HepG2 (cell line): Measurements from ENCODE around the gene COQ8B. TPM values are rescaled to one million over a fixed set of nuclear protein-coding genes. Genes with fewer than 3 reads are reported as not detected.

Experiments used
- ATAC-seq: fragments of 200-7000 bp; cut with Tn5 transposase; 3 replicates; pipeline ENCODE4 v1.9.1; 2020; ENCODE audit warnings: mild to moderate bottlenecking, moderate library complexity
- BruUV-seq: library from RNA; stranded (reverse); fragments of 400-500 nt; replicated peaks from 2 replicates; lab custom pipeline; 2021; lab: Mats Ljungman, UMichigan
- CTCF ChIA-PET: fragments of 300-600 bp; formaldehyde crosslinking; extraction: SDS; loops from one replicate; lab custom pipeline; 2021; ENCODE audit warnings: low total read pairs, inconsistent platforms, low intra/inter-chr PET ratio; lab: Yijun Ruan, JAX
- POLR2A ChIA-PET: fragments of 350-600 bp; sonication (Branson Sonifier 250); formaldehyde crosslinking; loops from one replicate; lab custom pipeline; 2020; ENCODE audit warnings: antibody characterized with exemption, inconsistent platforms; lab: Yijun Ruan, JAX
- DNase-seq: peaks from one replicate; pipeline ENCODE4 v3.0.0-alpha.2; 2015; ENCODE audit warnings: low spot score
- FAIRE-seq: peaks from 3 replicates; lab custom pipeline; 2011; peaks lifted over from hg19 to GRCh38; lab: Jason Lieb, UNC
- H2AFZ ChIP-seq: one replicate; pipeline ENCODE4 v1.6.1; 2011; ENCODE audit warnings: low read length, inconsistent platforms
- H3K27ac ChIP-seq: fragments of 300-600 bp; 3 replicates; pipeline ENCODE4 v1.8.0; 2011; ENCODE audit warnings: mixed run types, mild to moderate bottlenecking, mixed read lengths, low read length, inconsistent platforms; ENCODE audit not compliant: insufficient read depth; ENCODE audit errors: extremely low read length
- H3K27me3 ChIP-seq, 2 experiments: fragments of 200-600 bp in 1 of 2; 2 replicates in 1 of 2; 3 replicates in 1 of 2; pipeline versions ENCODE4 v1.6.0 to v1.8.0; 2011; ENCODE audit warnings: low read length in 2 of 2, mild to moderate bottlenecking in 2 of 2, moderate library complexity in 2 of 2, inconsistent platforms in 1 of 2; ENCODE audit not compliant: insufficient read depth in 2 of 2, control insufficient read depth in 1 of 2
- H3K36me3 ChIP-seq, 2 experiments: fragments of 200-600 bp in 1 of 2; replicated peaks in 1 of 2; 2 replicates in 1 of 2; 3 replicates in 1 of 2; pipeline versions ENCODE4 v1.5.1 to v1.8.0; 2011; ENCODE audit warnings: low read length in 2 of 2, inconsistent platforms in 1 of 2; ENCODE audit not compliant: insufficient read depth in 2 of 2, control insufficient read depth in 1 of 2
- H3K4me1 ChIP-seq: 2 replicates; pipeline ENCODE4 v1.5.1; 2012; ENCODE audit warnings: low read length, inconsistent platforms; ENCODE audit not compliant: insufficient read depth
- H3K4me2 ChIP-seq: 2 replicates; pipeline ENCODE4 v1.6.0; 2011; ENCODE audit warnings: low read depth, low read length, inconsistent platforms
- H3K4me3 ChIP-seq, 3 experiments: fragments of 200-600 bp in 1 of 3; sonication (generic), shearing (Covaris generic) in 1 of 3; replicated peaks in 1 of 3; 2 replicates each; pipeline ENCODE4 v1.5.1; 2011 to 2016; ENCODE audit warnings: low read length in 3 of 3, inconsistent platforms in 2 of 3, low read depth in 2 of 3, mild to moderate bottlenecking in 2 of 3, control low read depth in 1 of 3, mixed read lengths in 1 of 3; ENCODE audit not compliant: insufficient read depth in 1 of 3
- H3K79me2 ChIP-seq: one replicate; pipeline ENCODE4 v1.6.1; 2011; ENCODE audit warnings: low read length, inconsistent platforms; ENCODE audit not compliant: insufficient read depth
- H3K9ac ChIP-seq: 2 replicates; pipeline ENCODE4 v1.6.0; 2011; ENCODE audit warnings: mild to moderate bottlenecking, low read depth, low read length, inconsistent platforms; ENCODE audit not compliant: insufficient read depth
- H3K9me3 ChIP-seq: 2 replicates; pipeline ENCODE4 v1.5.1; 2012; ENCODE audit warnings: mild to moderate bottlenecking, low read length
- H4K20me1 ChIP-seq: 2 replicates; pipeline ENCODE4 v1.6.0; 2011; ENCODE audit warnings: inconsistent platforms, mild to moderate bottlenecking, low read length, moderate library complexity; ENCODE audit not compliant: insufficient read depth
- BHLHE40 ChIP-seq: IDR thresholded peaks from 2 replicates; pipeline ENCODE4 v1.6.1; 2011; ENCODE audit warnings: low read length, improper control_type of control experiment
- CC2D1A ChIP-seq: sonication (generic); formaldehyde crosslinking; IDR thresholded peaks from 2 replicates; pipeline ENCODE4 v1.8.1; 2023; ENCODE audit warnings: mild to moderate bottlenecking, missing genetic modification reagents
- HNRNPUL1 ChIP-seq: fragments of 200-400 bp; formaldehyde crosslinking; IDR thresholded peaks from 2 replicates; pipeline ENCODE4 v1.6.1; 2017; ENCODE audit warnings: low read depth, mild to moderate bottlenecking, low read length, moderate library complexity
- NR2F2 ChIP-seq: IDR thresholded peaks from 2 replicates; pipeline ENCODE4 v1.6.1; 2012; ENCODE audit warnings: low read depth, inconsistent platforms, borderline replicate concordance
- RFX3 ChIP-seq: IDR thresholded peaks from 2 replicates; pipeline ENCODE4 v1.6.1; 2016; ENCODE audit warnings: missing biosample characterization, missing genetic modification reagents
- RXRA ChIP-seq: sonication (generic); formaldehyde crosslinking; IDR thresholded peaks from 2 replicates; pipeline ENCODE4 v1.5.1; 2020; ENCODE audit warnings: missing genetic modification reagents
- ZFP90 ChIP-seq: sonication (generic); formaldehyde crosslinking; IDR thresholded peaks from 2 replicates; pipeline ENCODE4 v1.8.0; 2022; ENCODE audit warnings: missing genetic modification reagents, mild to moderate bottlenecking, inconsistent platforms, borderline replicate concordance
- ZKSCAN5 ChIP-seq: sonication (generic); formaldehyde crosslinking; IDR thresholded peaks from 2 replicates; pipeline ENCODE4 v1.5.1; 2020; ENCODE audit warnings: mild to moderate bottlenecking, missing genetic modification reagents
- ZKSCAN8 ChIP-seq: IDR thresholded peaks from 2 replicates; pipeline ENCODE4 v1.6.1; 2016; ENCODE audit warnings: borderline replicate concordance, missing genetic modification reagents, missing compliant biosample characterization
- ZNF121 ChIP-seq: sonication (generic); formaldehyde crosslinking; IDR thresholded peaks from 2 replicates; pipeline ENCODE4 v1.5.0; 2020; ENCODE audit warnings: mild to moderate bottlenecking, missing genetic modification reagents
- ZNF230 ChIP-seq: sonication (generic); formaldehyde crosslinking; IDR thresholded peaks from 2 replicates; pipeline ENCODE4 v1.4.0; 2020; ENCODE audit warnings: mild to moderate bottlenecking, missing genetic modification reagents
- ZNF501 ChIP-seq: sonication (generic); formaldehyde crosslinking; IDR thresholded peaks from 2 replicates; pipeline ENCODE4 v1.5.1; 2020; ENCODE audit warnings: mild to moderate bottlenecking, moderate library complexity, missing genetic modification reagents
- ZNF788 ChIP-seq: sonication (generic); formaldehyde crosslinking; IDR thresholded peaks from 2 replicates; pipeline ENCODE4 v1.5.0; 2020; ENCODE audit warnings: mild to moderate bottlenecking, missing genetic modification reagents, borderline replicate concordance
- WGBS: methylation state at CpG from one replicate; pipeline ENCODE4 v1.1.6; 2017; ENCODE audit warnings: low lambda C conversion rate; 5-methylcytosine and 5-hydroxymethylcytosine counted together
- in situ Hi-C: cut with HindIII; loops from 2 replicates; pipeline ENCODE4 v1.10.0; 2017; ENCODE audit warnings: low pct_unique_long_range_greater_than_20kb; ENCODE audit not compliant: extremely low pct_ligation_motif_present
- intact Hi-C: fragments of 100-400 bp; cut with micrococcal nuclease; formaldehyde crosslinking; loops from one replicate; pipeline ENCODE4 v1.10.0; 2022; ENCODE audit not compliant: unreplicated experiment
- polyA plus RNA-seq, 8 experiments: library from polyadenylated mRNA; depleted of rRNA in 3 of 8; stranded (reverse) in 7 of 8; unstranded in 1 of 8; fragments of >200 nt; fragmentation: Illumina TruSeq in 4 of 8; extraction: Trizol in 4 of 8; gene quantifications; 2 replicates each; pipeline versions ENCODE4 v1.2.1 to v1.2.3, GENCODE V29; 2011 to 2016; ENCODE audit warnings: low read depth in 4 of 8, missing spikeins in 1 of 8, mixed read lengths in 1 of 8; ENCODE audit not compliant: insufficient read depth in 1 of 8
- total RNA-seq, 5 experiments: library from RNA; depleted of rRNA; stranded (reverse); fragments of >200 nt; fragmentation: Illumina TruSeq; extraction: Trizol; gene quantifications; 2 replicates each; pipeline ENCODE4 v1.2.3, GENCODE V29; 2016; ENCODE audit warnings: low read depth in 1 of 5
- TF ChIP-seq, protein P1 (sequence below): sonication (generic); formaldehyde crosslinking; IDR thresholded peaks from 2 replicates; pipeline ENCODE4 v1.4.0; 2020; ENCODE audit warnings: low read depth, mild to moderate bottlenecking, missing genetic modification reagents
- TF ChIP-seq, protein P2 (sequence below): sonication (generic); formaldehyde crosslinking; conservative IDR thresholded peaks from 2 replicates; pipeline ENCODE4 v1.4.0; 2020; ENCODE audit warnings: missing genetic modification reagents
- TF ChIP-seq, protein P3 (sequence below): sonication (generic); formaldehyde crosslinking; IDR thresholded peaks from 2 replicates; pipeline ENCODE4 v1.5.0; 2020; ENCODE audit warnings: mild to moderate bottlenecking, missing genetic modification reagents
- TF ChIP-seq, protein P4 (sequence below): sonication (generic); formaldehyde crosslinking; IDR thresholded peaks from 2 replicates; pipeline ENCODE4 v1.4.0; 2020; ENCODE audit warnings: mild to moderate bottlenecking, low read depth, missing genetic modification reagents

Gene COQ8B
- total and polyA plus RNA-seq, 2 of the 13 experiments (the other 11 are each of a cell fraction or from before 2014, with no cell fraction given) = 12.3 to 17.2 TPM

DNA sequence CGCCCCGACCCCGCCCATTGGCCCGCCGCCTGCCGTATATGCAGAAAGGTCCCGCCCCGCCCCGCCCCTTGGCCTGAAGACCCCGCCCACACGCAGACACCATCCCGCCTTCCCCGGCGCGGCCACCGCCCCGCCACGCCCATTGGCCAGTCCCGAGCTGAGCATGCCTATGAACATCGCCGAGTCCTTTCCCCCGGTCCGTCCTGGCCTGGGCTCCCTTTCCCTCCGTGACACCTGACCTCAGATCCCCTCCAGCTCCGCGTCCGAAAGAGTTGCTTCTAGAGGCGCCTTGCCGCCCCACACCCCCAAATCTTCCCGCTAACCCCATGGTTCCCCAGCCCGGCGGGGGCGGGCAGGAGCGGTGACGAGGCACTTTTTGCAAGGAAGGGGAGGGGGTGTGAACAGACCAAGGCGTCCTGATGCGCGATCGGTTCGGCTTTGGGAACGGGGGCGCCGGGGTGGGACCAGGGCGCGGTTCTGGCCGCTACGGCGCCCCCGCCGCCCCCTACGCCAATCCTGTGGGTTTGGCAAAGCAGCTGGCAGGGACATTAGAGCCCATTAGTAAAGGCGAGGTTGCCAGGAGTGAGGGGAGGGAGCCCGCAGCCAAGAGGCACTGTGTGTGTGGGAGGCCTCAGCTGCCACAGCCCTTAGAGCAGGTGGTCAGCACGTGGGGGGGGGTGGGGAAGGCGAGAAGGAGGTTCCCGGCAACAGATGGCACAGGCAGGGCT is 25.8 kb downstream of the COQ8B start:
- H3K4me3 ChIP-seq = no peak overlapping the region
- no peak overlapping the region for H3K27ac ChIP-seq
- H3K27me3 ChIP-seq = no peaks in the 10 kb centered on the region; a peak in 1 of 5 replicates
- in situ Hi-C loops = no loop called here
- H3K36me3 ChIP-seq = peaks cover 3 to 5% of the 10 kb centered on the region in 2 experiments; a peak in 3 of 5 replicates
- ChIA-PET POLR2A (no interaction called here), CTCF (no interaction called here)
- DNase-seq (no peak), FAIRE-seq (no peak), ATAC-seq (no peak)
- no peak overlapping the region for H3K4me2 ChIP-seq
- no TSS peak for BruUV-seq
- WGBS = 95% methylated on average over 56 of the region's 56 CpGs
- no peaks in the 10 kb centered on the region for H4K20me1 ChIP-seq
- no peaks in the 10 kb centered on the region for H3K9me3 ChIP-seq
- intact Hi-C loops = no loop called here
- no peak overlapping the region for H3K9ac ChIP-seq
- H3K4me1 ChIP-seq = no peaks in the 10 kb centered on the region
- no peak overlapping the region for H2AFZ ChIP-seq
- H3K79me2 ChIP-seq = no peaks in the 10 kb centered on the region
- TF ChIP-seq, protein P1, sequence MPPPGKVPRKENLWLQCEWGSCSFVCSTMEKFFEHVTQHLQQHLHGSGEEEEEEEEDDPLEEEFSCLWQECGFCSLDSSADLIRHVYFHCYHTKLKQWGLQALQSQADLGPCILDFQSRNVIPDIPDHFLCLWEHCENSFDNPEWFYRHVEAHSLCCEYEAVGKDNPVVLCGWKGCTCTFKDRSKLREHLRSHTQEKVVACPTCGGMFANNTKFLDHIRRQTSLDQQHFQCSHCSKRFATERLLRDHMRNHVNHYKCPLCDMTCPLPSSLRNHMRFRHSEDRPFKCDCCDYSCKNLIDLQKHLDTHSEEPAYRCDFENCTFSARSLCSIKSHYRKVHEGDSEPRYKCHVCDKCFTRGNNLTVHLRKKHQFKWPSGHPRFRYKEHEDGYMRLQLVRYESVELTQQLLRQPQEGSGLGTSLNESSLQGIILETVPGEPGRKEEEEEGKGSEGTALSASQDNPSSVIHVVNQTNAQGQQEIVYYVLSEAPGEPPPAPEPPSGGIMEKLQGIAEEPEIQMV (CRISPR knock-in tag) = no peak
- TF ChIP-seq ZFP90 (CRISPR knock-in tag) = no peak
- TF ChIP-seq, protein P2, sequence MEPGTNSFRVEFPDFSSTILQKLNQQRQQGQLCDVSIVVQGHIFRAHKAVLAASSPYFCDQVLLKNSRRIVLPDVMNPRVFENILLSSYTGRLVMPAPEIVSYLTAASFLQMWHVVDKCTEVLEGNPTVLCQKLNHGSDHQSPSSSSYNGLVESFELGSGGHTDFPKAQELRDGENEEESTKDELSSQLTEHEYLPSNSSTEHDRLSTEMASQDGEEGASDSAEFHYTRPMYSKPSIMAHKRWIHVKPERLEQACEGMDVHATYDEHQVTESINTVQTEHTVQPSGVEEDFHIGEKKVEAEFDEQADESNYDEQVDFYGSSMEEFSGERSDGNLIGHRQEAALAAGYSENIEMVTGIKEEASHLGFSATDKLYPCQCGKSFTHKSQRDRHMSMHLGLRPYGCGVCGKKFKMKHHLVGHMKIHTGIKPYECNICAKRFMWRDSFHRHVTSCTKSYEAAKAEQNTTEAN (CRISPR knock-in tag) = no peak
- TF ChIP-seq ZKSCAN5 = no peak
- TF ChIP-seq ZKSCAN8 = no peak
- TF ChIP-seq ZNF121 = no peak
- no peak for TF ChIP-seq ZNF788
- no peak for TF ChIP-seq CC2D1A (CRISPR knock-in tag)
- no peak for TF ChIP-seq ZNF230 (CRISPR knock-in tag)
- no peak for TF ChIP-seq BHLHE40
- no peak for TF ChIP-seq NR2F2
- TF ChIP-seq, protein P3, sequence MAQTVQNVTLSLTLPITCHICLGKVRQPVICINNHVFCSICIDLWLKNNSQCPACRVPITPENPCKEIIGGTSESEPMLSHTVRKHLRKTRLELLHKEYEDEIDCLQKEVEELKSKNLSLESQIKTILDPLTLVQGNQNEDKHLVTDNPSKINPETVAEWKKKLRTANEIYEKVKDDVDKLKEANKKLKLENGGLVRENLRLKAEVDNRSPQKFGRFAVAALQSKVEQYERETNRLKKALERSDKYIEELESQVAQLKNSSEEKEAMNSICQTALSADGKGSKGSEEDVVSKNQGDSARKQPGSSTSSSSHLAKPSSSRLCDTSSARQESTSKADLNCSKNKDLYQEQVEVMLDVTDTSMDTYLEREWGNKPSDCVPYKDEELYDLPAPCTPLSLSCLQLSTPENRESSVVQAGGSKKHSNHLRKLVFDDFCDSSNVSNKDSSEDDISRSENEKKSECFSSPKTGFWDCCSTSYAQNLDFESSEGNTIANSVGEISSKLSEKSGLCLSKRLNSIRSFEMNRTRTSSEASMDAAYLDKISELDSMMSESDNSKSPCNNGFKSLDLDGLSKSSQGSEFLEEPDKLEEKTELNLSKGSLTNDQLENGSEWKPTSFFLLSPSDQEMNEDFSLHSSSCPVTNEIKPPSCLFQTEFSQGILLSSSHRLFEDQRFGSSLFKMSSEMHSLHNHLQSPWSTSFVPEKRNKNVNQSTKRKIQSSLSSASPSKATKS (CRISPR knock-in tag) = no peak
- no peak for TF ChIP-seq HNRNPUL1
- no peak for TF ChIP-seq RXRA
- no peak for TF ChIP-seq ZNF501
- TF ChIP-seq, protein P4, sequence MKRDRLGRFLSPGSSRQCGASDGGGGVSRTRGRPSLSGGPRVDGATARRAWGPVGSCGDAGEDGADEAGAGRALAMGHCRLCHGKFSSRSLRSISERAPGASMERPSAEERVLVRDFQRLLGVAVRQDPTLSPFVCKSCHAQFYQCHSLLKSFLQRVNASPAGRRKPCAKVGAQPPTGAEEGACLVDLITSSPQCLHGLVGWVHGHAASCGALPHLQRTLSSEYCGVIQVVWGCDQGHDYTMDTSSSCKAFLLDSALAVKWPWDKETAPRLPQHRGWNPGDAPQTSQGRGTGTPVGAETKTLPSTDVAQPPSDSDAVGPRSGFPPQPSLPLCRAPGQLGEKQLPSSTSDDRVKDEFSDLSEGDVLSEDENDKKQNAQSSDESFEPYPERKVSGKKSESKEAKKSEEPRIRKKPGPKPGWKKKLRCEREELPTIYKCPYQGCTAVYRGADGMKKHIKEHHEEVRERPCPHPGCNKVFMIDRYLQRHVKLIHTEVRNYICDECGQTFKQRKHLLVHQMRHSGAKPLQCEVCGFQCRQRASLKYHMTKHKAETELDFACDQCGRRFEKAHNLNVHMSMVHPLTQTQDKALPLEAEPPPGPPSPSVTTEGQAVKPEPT (CRISPR knock-in tag) = no peak
- TF ChIP-seq RFX3 (CRISPR knock-in tag) = no peak
